SK-N-SH treated with all-trans-retinoic acid at 6 μM for 48 hours (cell line): Measurements from ENCODE around the gene TBC1D7.

Source experiments
- ATAC-seq: fragments of 200-7000 bp; cut with Tn5 transposase; 3 replicates; pipeline ENCODE4 v1.9.1; 2020; ENCODE audit warnings: mild to moderate bottlenecking, moderate library complexity
- ARNTL ChIP-seq: fragments of 450-650 bp; formaldehyde crosslinking; IDR thresholded peaks from 2 replicates; pipeline ENCODE4 v1.5.0; 2020; ENCODE audit warnings: low read depth, mild to moderate bottlenecking, moderate library complexity, borderline replicate concordance
- BACH2 ChIP-seq: fragments of 250-450 bp; sonication (Bioruptor Pico); IDR thresholded peaks from 2 replicates; pipeline ENCODE4 v1.9.0; 2021; ENCODE audit warnings: mild to moderate bottlenecking, borderline replicate concordance
- CSDC2 ChIP-seq: fragments of 250-450 bp; sonication (Bioruptor Pico); IDR thresholded peaks from 2 replicates; pipeline ENCODE4 v1.5.0; 2020; ENCODE audit warnings: mild to moderate bottlenecking, moderate library complexity
- GLIS3 ChIP-seq: fragments of 250-450 bp; sonication (Bioruptor Pico); IDR thresholded peaks from 2 replicates; pipeline ENCODE4 v1.5.0; 2020; ENCODE audit warnings: mild to moderate bottlenecking, moderate library complexity
- ISL1 ChIP-seq: fragments of 250-450 bp; sonication (Bioruptor Pico); IDR thresholded peaks from 2 replicates; pipeline ENCODE4 v2.1.2; 2022; ENCODE audit warnings: mild to moderate bottlenecking, moderate library complexity
- OSR1 ChIP-seq: fragments of 250-450 bp; sonication (Bioruptor Pico); IDR thresholded peaks from 2 replicates; pipeline ENCODE4 v1.8.0; 2022; ENCODE audit warnings: moderate library complexity, mild to moderate bottlenecking, inconsistent platforms
- POU6F1 ChIP-seq: fragments of 250-450 bp; sonication (Bioruptor Pico); IDR thresholded peaks from 2 replicates; pipeline ENCODE4 v1.8.0; 2021; ENCODE audit warnings: low read depth, mild to moderate bottlenecking, moderate library complexity, borderline replicate concordance
- PPARA ChIP-seq: fragments of 250-450 bp; sonication (Bioruptor Pico); IDR thresholded peaks from 2 replicates; pipeline ENCODE4 v1.5.0; 2020; ENCODE audit warnings: mild to moderate bottlenecking, borderline replicate concordance
- SNAI2 ChIP-seq: fragments of 250-450 bp; sonication (Bioruptor Pico); IDR thresholded peaks from 2 replicates; pipeline ENCODE4 v1.5.0; 2020; ENCODE audit warnings: mild to moderate bottlenecking, moderate library complexity
- TCF4 ChIP-seq: fragments of 250-450 bp; sonication (Bioruptor Pico); IDR thresholded peaks from 2 replicates; pipeline ENCODE4 v1.8.0; 2021; ENCODE audit warnings: mild to moderate bottlenecking, moderate library complexity, borderline replicate concordance
- TOX ChIP-seq: fragments of 250-450 bp; sonication (Bioruptor Pico); IDR thresholded peaks from 2 replicates; pipeline ENCODE4 v1.8.0; 2021; ENCODE audit warnings: mild to moderate bottlenecking, moderate library complexity, borderline replicate concordance
- ZFP30 ChIP-seq: fragments of 450-650 bp; formaldehyde crosslinking; IDR thresholded peaks from 2 replicates; pipeline ENCODE4 v1.5.0; 2022; ENCODE audit warnings: mild to moderate bottlenecking, moderate library complexity
- ZNF565 ChIP-seq: fragments of 450-650 bp; formaldehyde crosslinking; conservative IDR thresholded peaks from 2 replicates; pipeline ENCODE4 v1.5.0; 2020; ENCODE audit warnings: low read depth, mild to moderate bottlenecking, moderate library complexity
- ZNF70 ChIP-seq: fragments of 450-650 bp; formaldehyde crosslinking; IDR thresholded peaks from 2 replicates; pipeline ENCODE4 v1.5.0; 2020; ENCODE audit warnings: mild to moderate bottlenecking, moderate library complexity
- ZNF8 ChIP-seq: fragments of 450-650 bp; formaldehyde crosslinking; IDR thresholded peaks from 2 replicates; pipeline ENCODE4 v1.5.0; 2020; ENCODE audit warnings: mild to moderate bottlenecking, moderate library complexity
- TF ChIP-seq, protein P1 (sequence below): fragments of 250-450 bp; sonication (Bioruptor Pico); IDR thresholded peaks from 2 replicates; pipeline ENCODE4 v1.5.1; 2020; ENCODE audit warnings: low read depth, mild to moderate bottlenecking, moderate library complexity
- TF ChIP-seq, protein P2 (sequence below): fragments of 250-450 bp; sonication (Bioruptor Pico); IDR thresholded peaks from 2 replicates; pipeline ENCODE4 v1.5.1; 2021; ENCODE audit warnings: mild to moderate bottlenecking, moderate library complexity
- TF ChIP-seq, protein P3 (sequence below): fragments of 250-450 bp; sonication (Bioruptor Pico); IDR thresholded peaks from 2 replicates; pipeline ENCODE4 v1.5.0; 2020; ENCODE audit warnings: mild to moderate bottlenecking, moderate library complexity

The TBC1D7 gene

DNA sequence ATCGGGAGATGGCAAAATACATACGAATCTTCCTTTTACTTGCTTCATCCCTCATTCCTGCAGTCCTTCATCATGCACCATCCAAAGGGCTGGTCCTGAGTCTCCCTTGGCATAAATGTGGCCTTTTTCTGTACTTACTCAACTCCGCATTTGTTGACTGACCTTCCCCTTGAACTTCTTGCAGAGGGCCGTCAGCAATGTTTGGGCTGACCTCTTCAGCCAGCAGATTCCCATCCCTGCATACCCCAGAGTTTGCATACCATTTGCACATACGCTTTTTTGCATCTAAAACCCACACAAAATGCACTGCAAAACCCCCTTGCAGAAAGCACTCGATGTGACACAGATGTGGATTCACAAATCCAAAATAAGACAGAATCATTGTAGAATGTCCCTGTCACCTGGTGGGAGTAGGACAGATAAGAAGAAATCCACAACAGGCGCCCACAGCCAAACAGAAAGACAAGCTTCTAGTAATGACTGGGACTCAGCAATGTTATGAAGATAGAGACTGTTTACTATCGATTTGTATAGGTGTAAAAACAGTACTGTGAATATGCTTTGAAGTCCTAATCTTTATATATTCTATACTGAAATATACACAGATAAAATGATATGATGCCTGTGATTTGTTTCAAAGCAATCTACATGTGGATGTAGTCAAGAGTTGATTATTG, 45.8 kb downstream of the TBC1D7 start (continued):
- TF ChIP-seq CSDC2 (CRISPR knock-in tag) (no peak), TOX (CRISPR knock-in tag) (no peak), TCF4 (no peak), ISL1 (CRISPR knock-in tag) (no peak), GLIS3 (CRISPR knock-in tag) (no peak)

- TF ChIP-seq GLIS3 (CRISPR knock-in tag) = no peak
- TF ChIP-seq ZNF565 = no peak
- no peak for TF ChIP-seq SNAI2
- TF ChIP-seq BACH2 = no peak
- TF ChIP-seq ZFP30 = no peak
- TF ChIP-seq TOX (CRISPR knock-in tag) = no peak
- ATAC-seq = no peak
Observed at GRCh38 chr6:13281686-13282085, 46.7 kb downstream of the TBC1D7 start.

DNA sequence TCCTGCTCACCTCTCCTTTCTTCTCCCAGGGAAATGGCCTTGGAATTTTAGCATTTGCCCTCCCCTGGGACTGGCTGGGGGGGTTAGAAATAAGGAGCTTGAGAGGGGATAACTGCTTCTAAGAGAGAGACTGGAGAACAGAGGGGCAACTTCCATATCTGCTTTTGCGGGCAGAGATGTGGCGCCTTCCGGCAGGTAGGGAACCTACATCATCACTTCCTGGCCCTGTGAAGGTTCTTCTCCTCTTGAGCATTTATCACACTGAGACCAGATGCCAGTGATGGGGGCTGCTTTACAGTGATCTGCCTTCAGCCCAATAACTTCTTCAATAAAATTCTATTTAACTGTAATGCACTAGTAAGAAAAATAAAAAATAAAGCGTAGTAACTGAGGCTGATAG, 48.1 kb downstream of the TBC1D7 start:
- TF ChIP-seq PPARA (CRISPR knock-in tag) (no peak), BACH2 (no peak), SNAI2 (no peak), ARNTL (CRISPR knock-in tag) (no peak), TOX (CRISPR knock-in tag) (no peak), ZNF70 (CRISPR knock-in tag) (no peak)
- TF ChIP-seq, all 23 proteins: peak for 0
- ATAC-seq = no peak

GRCh38 chr6:13278991-13279390, 49.3 kb downstream of the TBC1D7 start:
- ATAC-seq = peak; percentile 64
- TF ChIP-seq, protein P1, sequence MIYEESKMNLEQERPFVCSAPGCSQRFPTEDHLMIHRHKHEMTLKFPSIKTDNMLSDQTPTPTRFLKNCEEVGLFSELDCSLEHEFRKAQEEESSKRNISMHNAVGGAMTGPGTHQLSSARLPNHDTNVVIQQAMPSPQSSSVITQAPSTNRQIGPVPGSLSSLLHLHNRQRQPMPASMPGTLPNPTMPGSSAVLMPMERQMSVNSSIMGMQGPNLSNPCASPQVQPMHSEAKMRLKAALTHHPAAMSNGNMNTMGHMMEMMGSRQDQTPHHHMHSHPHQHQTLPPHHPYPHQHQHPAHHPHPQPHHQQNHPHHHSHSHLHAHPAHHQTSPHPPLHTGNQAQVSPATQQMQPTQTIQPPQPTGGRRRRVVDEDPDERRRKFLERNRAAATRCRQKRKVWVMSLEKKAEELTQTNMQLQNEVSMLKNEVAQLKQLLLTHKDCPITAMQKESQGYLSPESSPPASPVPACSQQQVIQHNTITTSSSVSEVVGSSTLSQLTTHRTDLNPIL (CRISPR knock-in tag) = peak; percentile 11; the same call in 1 of the 2 replicates
- TF ChIP-seq ISL1 (CRISPR knock-in tag) (peak; percentile 60), CSDC2 (CRISPR knock-in tag) (no peak), GLIS3 (CRISPR knock-in tag) (no peak)
- TF ChIP-seq, all 23 proteins: peak for 2

GRCh38 chr6:13278164-13278563, 50.2 kb downstream of the TBC1D7 start:
- ATAC-seq = peak; percentile 47; the same call in 2 of the 3 replicates
- no peak for TF ChIP-seq GLIS3 (CRISPR knock-in tag)
- no peak for TF ChIP-seq TOX (CRISPR knock-in tag)
- no peak for TF ChIP-seq ARNTL (CRISPR knock-in tag)
- TF ChIP-seq ZNF8 (CRISPR knock-in tag) = no peak

GRCh38 chr6:13277231-13277630, 51.1 kb downstream of the TBC1D7 start:
- TF ChIP-seq OSR1 (no peak), GLIS3 (CRISPR knock-in tag) (no peak), TOX (CRISPR knock-in tag) (no peak), ZNF565 (no peak), BACH2 (no peak), ZNF70 (CRISPR knock-in tag) (no peak), POU6F1 (CRISPR knock-in tag) (no peak), ARNTL (CRISPR knock-in tag) (no peak), ZFP30 (no peak)
- TF ChIP-seq, protein P2, sequence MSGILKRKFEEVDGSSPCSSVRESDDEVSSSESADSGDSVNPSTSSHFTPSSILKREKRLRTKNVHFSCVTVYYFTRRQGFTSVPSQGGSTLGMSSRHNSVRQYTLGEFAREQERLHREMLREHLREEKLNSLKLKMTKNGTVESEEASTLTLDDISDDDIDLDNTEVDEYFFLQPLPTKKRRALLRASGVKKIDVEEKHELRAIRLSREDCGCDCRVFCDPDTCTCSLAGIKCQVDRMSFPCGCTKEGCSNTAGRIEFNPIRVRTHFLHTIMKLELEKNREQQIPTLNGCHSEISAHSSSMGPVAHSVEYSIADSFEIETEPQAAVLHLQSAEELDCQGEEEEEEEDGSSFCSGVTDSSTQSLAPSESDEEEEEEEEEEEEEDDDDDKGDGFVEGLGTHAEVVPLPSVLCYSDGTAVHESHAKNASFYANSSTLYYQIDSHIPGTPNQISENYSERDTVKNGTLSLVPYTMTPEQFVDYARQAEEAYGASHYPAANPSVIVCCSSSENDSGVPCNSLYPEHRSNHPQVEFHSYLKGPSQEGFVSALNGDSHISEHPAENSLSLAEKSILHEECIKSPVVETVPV (CRISPR knock-in tag) = no peak
- TF ChIP-seq, protein P3, sequence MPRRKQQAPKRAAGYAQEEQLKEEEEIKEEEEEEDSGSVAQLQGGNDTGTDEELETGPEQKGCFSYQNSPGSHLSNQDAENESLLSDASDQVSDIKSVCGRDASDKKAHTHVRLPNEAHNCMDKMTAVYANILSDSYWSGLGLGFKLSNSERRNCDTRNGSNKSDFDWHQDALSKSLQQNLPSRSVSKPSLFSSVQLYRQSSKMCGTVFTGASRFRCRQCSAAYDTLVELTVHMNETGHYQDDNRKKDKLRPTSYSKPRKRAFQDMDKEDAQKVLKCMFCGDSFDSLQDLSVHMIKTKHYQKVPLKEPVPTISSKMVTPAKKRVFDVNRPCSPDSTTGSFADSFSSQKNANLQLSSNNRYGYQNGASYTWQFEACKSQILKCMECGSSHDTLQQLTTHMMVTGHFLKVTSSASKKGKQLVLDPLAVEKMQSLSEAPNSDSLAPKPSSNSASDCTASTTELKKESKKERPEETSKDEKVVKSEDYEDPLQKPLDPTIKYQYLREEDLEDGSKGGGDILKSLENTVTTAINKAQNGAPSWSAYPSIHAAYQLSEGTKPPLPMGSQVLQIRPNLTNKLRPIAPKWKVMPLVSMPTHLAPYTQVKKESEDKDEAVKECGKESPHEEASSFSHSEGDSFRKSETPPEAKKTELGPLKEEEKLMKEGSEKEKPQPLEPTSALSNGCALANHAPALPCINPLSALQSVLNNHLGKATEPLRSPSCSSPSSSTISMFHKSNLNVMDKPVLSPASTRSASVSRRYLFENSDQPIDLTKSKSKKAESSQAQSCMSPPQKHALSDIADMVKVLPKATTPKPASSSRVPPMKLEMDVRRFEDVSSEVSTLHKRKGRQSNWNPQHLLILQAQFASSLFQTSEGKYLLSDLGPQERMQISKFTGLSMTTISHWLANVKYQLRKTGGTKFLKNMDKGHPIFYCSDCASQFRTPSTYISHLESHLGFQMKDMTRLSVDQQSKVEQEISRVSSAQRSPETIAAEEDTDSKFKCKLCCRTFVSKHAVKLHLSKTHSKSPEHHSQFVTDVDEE = no peak
- no peak for ATAC-seq
